Activated CD8-positive, alpha-beta T cell treated with anti-CD3 and anti-CD28 coated beads for 36 hours (primary cell): ENCODE measurements around the gene NEB. TPM values are rescaled to one million over a fixed set of nuclear protein-coding genes. Genes with fewer than 3 reads are reported as not detected.

Experiments used
- ATAC-seq: fragments of 200-7000 bp; cut with Tn5 transposase; one replicate; pipeline ENCODE4 v1.10.0; 2021; ENCODE audit warnings: mild to moderate bottlenecking, moderate library complexity
- CTCF ChIA-PET: fragments of 350-600 bp; sonication (Branson Sonifier 250); formaldehyde crosslinking; loops from one replicate; lab custom pipeline; 2021; ENCODE audit warnings: antibody characterized with exemption; lab: Charles Lee
- POLR2A ChIA-PET: fragments of 350-600 bp; sonication (Branson Sonifier 250); formaldehyde crosslinking; loops from one replicate; lab custom pipeline; 2021; ENCODE audit warnings: antibody characterized with exemption; lab: Charles Lee
- DNase-seq: peaks from one replicate; pipeline ENCODE4 v3.0.0-alpha.2; 2020
- H3K27ac Mint-ChIP-seq: one replicate; pipeline ENCODE4 v1.8.0; 2021; ENCODE audit warnings: mild to moderate bottlenecking, mixed read lengths
- H3K27me3 Mint-ChIP-seq: one replicate; pipeline ENCODE4 v1.8.0; 2021; ENCODE audit warnings: mixed read lengths
- H3K36me3 Mint-ChIP-seq: one replicate; pipeline ENCODE4 v1.8.0; 2021; ENCODE audit warnings: low read depth, mixed read lengths
- H3K4me1 Mint-ChIP-seq: one replicate; pipeline ENCODE4 v1.8.0; 2021; ENCODE audit warnings: low read depth, mixed read lengths
- H3K4me3 Mint-ChIP-seq: one replicate; pipeline ENCODE4 v1.8.0; 2021; ENCODE audit warnings: mild to moderate bottlenecking, moderate library complexity, mixed read lengths
- H3K9me3 Mint-ChIP-seq: one replicate; pipeline ENCODE4 v1.8.0; 2021; ENCODE audit warnings: mixed read lengths
- CTCF ChIP-seq: fragments of 200-600 bp; IDR thresholded peaks from one replicate; pipeline ENCODE4 v1.8.0; 2022; ENCODE audit warnings: antibody characterized with exemption, mild to moderate bottlenecking
- intact Hi-C: fragments of 100-400 bp; cut with micrococcal nuclease; formaldehyde crosslinking; loops from one replicate; pipeline ENCODE4 v1.10.0; 2022
- total RNA-seq, 2 experiments: library from RNA; stranded (reverse); gene quantifications; one replicate each; pipeline ENCODE4 v1.2.3, GENCODE V29; 2021

Gene NEB
- total RNA-seq, 2 experiments from 2014 or later: 0.18 to 0.34 TPM

GRCh38 chr2:151632993-151633565, 101.2 kb downstream of the NEB start:
- ATAC-seq (no peak), DNase-seq (no peak)
- H3K27ac Mint-ChIP-seq: no peak overlapping the region
- no peaks in the 10 kb centered on the region for H3K27me3 Mint-ChIP-seq
- peaks cover 17% of the 10 kb centered on the region for H3K4me1 Mint-ChIP-seq
- CTCF ChIA-PET: interaction anchor here (1.0 to 1.6 kb wide), 2 partner anchors 18 to 22 kb away, joined by 3 to 4 read pairs; no protein-coding TSS in a partner anchor
- intact Hi-C loops: no loop called here
- POLR2A ChIA-PET: no interaction called here
- H3K4me3 Mint-ChIP-seq: no peak overlapping the region
- H3K9me3 Mint-ChIP-seq: no peaks in the 10 kb centered on the region
- TF ChIP-seq CTCF: peak; percentile 62
- H3K36me3 Mint-ChIP-seq: peaks cover 5% of the 10 kb centered on the region

- ChIA-PET CTCF (no interaction called here), POLR2A (no interaction called here)
- no peak for TF ChIP-seq CTCF
- no peak for DNase-seq
- Mint-ChIP-seq H3K4me1 (no peaks in the 10 kb centered on the region), H3K4me3 (no peak overlapping the region), H3K9me3 (no peaks in the 10 kb centered on the region), H3K27me3 (no peaks in the 10 kb centered on the region), H3K36me3 (no peaks in the 10 kb centered on the region), H3K27ac (no peak overlapping the region)
- intact Hi-C loops: no loop called here
- no peak for ATAC-seq
Observed at GRCh38 chr2:151630372-151630771, 103.9 kb downstream of the NEB start.

GRCh38 chr2:151627353-151627752, 106.9 kb downstream of the NEB start:
- CTCF ChIA-PET: interaction anchor here (1.3 kb wide), 1 partner anchor 10 kb away, joined by 5 read pairs; no protein-coding TSS in a partner anchor
- H3K4me1 Mint-ChIP-seq: no peaks in the 10 kb centered on the region
- no peak for DNase-seq
- intact Hi-C loops: no loop called here
- POLR2A ChIA-PET: no interaction called here
- no peak overlapping the region for H3K27ac Mint-ChIP-seq
- H3K36me3 Mint-ChIP-seq: no peaks in the 10 kb centered on the region
- H3K27me3 Mint-ChIP-seq: no peaks in the 10 kb centered on the region
- ATAC-seq: no peak
- H3K9me3 Mint-ChIP-seq: no peaks in the 10 kb centered on the region
- TF ChIP-seq CTCF: no peak
- no peak overlapping the region for H3K4me3 Mint-ChIP-seq

GRCh38 chr2:151624271-151624670, 110.0 kb downstream of the NEB start:
- no peak for TF ChIP-seq CTCF
- no peaks in the 10 kb centered on the region for H3K9me3 Mint-ChIP-seq
- H3K36me3 Mint-ChIP-seq: no peaks in the 10 kb centered on the region
- POLR2A ChIA-PET: interaction anchor here (0.7 kb wide), 1 partner anchor 57 kb away, joined by 3 read pairs; no protein-coding TSS in a partner anchor
- CTCF ChIA-PET: interaction anchor here (1.0 kb wide), 1 partner anchor 402 kb away, joined by 3 read pairs; no protein-coding TSS in a partner anchor
- intact Hi-C loops: no loop called here
- no peaks in the 10 kb centered on the region for H3K27me3 Mint-ChIP-seq
- ATAC-seq (no peak), DNase-seq (no peak)
- H3K27ac Mint-ChIP-seq: no peak overlapping the region
- no peaks in the 10 kb centered on the region for H3K4me1 Mint-ChIP-seq
- no peak overlapping the region for H3K4me3 Mint-ChIP-seq

- Mint-ChIP-seq H3K4me3 (no peak overlapping the region), H3K36me3 (no peaks in the 10 kb centered on the region), H3K9me3 (no peaks in the 10 kb centered on the region), H3K4me1 (no peaks in the 10 kb centered on the region), H3K27ac (no peak overlapping the region), H3K27me3 (no peaks in the 10 kb centered on the region)
- DNase-seq: no peak
- intact Hi-C loops: no loop called here
- CTCF ChIA-PET: interaction anchor here (0.7 to 1.0 kb wide), 2 partner anchors 55 to 402 kb away, joined by 3 read pairs; no protein-coding TSS in a partner anchor
- POLR2A ChIA-PET: interaction anchor here (0.7 kb wide), 1 partner anchor 57 kb away, joined by 3 read pairs; no protein-coding TSS in a partner anchor
- no peak for ATAC-seq
- TF ChIP-seq CTCF: no peak
Observed at GRCh38 chr2:151623631-151624030, 110.6 kb downstream of the NEB start.
